DOHH2 (cell line): ENCODE data around the gene GINS2.

ENCODE experiments used
- H3F3A ChIP-seq: fragments of 200-600 bp; sonication (generic), shearing (Covaris generic); 2 replicates; pipeline ENCODE4 v1.6.0; 2016; ENCODE audit warnings: antibody characterized with exemption, mild to moderate bottlenecking; ENCODE audit not compliant: control insufficient read depth, insufficient read depth
- H3K27ac ChIP-seq: fragments of 200-600 bp; sonication (generic); 2 replicates; pipeline ENCODE4 v1.5.1; 2014; ENCODE audit warnings: low read depth, mild to moderate bottlenecking, low read length, moderate library complexity
- H3K27me3 ChIP-seq: fragments of 200-600 bp; sonication (generic); 2 replicates; pipeline ENCODE4 v1.6.1; 2014; ENCODE audit warnings: mild to moderate bottlenecking, low read length, mixed read lengths; ENCODE audit not compliant: control insufficient read depth
- H3K36me3 ChIP-seq: fragments of 200-600 bp; sonication (generic); 2 replicates; pipeline ENCODE4 v1.6.1; 2014; ENCODE audit warnings: mild to moderate bottlenecking, low read length, moderate library complexity, mixed read lengths; ENCODE audit not compliant: control insufficient read depth
- H3K4me1 ChIP-seq: fragments of 200-600 bp; sonication (generic); 2 replicates; pipeline ENCODE4 v1.6.1; 2014; ENCODE audit warnings: mild to moderate bottlenecking, low read length, mixed read lengths; ENCODE audit not compliant: control insufficient read depth
- H3K4me2 ChIP-seq: fragments of 200-600 bp; sonication (generic); 2 replicates; pipeline ENCODE4 v1.6.0; 2014; ENCODE audit warnings: mild to moderate bottlenecking, low read length, moderate library complexity
- H3K4me3 ChIP-seq: fragments of 200-600 bp; sonication (generic); 2 replicates; pipeline ENCODE4 v1.5.1; 2014; ENCODE audit warnings: mild to moderate bottlenecking, low read length, mixed read lengths
- H3K79me2 ChIP-seq: fragments of 200-600 bp; sonication (generic); 2 replicates; pipeline ENCODE4 v1.6.1; 2014; ENCODE audit warnings: mild to moderate bottlenecking, low read length, mixed read lengths; ENCODE audit not compliant: control insufficient read depth
- H3K9me2 ChIP-seq: fragments of 200-600 bp; sonication (generic); replicated peaks from 2 replicates; pipeline ENCODE4 v1.6.1; 2014; ENCODE audit warnings: mild to moderate bottlenecking, low read length, mixed read lengths; ENCODE audit not compliant: control insufficient read depth
- H3K9me3 ChIP-seq: fragments of 200-600 bp; sonication (generic); 2 replicates; pipeline ENCODE4 v1.6.1; 2014; ENCODE audit warnings: antibody characterized with exemption, low read length, mixed read lengths; ENCODE audit not compliant: control insufficient read depth, insufficient read depth
- H4K20me1 ChIP-seq: fragments of 200-600 bp; sonication (generic); 2 replicates; pipeline ENCODE4 v1.6.0; 2014; ENCODE audit warnings: low read depth, mild to moderate bottlenecking, antibody characterized with exemption, low read length, moderate library complexity; ENCODE audit not compliant: control insufficient read depth, insufficient read depth
- EZH2phosphoT487 ChIP-seq: fragments of 200-600 bp; sonication (generic); IDR thresholded peaks from 2 replicates; pipeline ENCODE4 v1.6.1; 2017; ENCODE audit warnings: borderline replicate concordance, mild to moderate bottlenecking, antibody characterized with exemption, low read length, moderate library complexity, mixed read lengths
- TF ChIP-seq, protein P1 (sequence below): fragments of 200-600 bp; sonication (generic); IDR thresholded peaks from one replicate; pipeline ENCODE4 v1.5.1; 2014; ENCODE audit warnings: antibody characterized with exemption, mild to moderate bottlenecking, low read depth, low read length; ENCODE audit not compliant: poor library complexity, severe bottlenecking

The GINS2 gene

DNA sequence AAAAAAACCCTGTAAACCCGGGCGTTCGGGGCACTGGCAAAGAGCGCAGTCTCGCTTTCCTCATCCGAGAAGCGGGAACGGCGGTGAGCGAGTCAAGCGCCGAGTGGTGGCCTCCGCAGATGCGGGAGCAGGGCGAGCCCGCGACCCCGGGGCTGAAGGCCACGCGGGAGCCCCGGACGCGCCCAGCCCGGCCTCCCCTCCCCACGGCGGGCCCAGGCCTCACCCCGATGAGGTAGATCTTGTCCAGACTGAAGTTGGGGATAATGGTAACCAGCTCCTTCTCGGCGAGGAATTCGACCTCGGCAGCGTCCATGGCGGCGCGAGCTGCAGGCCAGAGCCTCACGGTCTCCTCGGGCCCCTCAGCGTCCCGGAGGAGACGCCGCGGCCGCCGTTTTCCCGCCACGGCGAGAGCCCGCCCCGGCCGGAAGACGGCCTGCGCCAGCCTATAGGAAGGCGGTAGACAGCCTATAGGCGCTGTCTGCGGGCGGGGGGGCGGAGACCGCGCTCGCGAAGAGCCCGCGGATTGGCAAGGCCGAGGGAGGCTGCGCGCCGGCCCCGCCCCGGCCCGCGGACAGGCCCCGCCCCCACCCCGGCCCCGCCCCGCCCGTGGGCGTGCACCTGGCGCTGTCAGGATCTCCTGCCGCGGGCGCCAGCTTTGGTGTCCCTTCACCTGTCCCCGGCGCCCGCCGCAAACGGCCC, at the start of gene GINS2:
TSS of gene GINS2 (minus strand) at position 369 of the 699 bp plus-strand sequence. CDS start at position 313, 56 bp downstream.
- Histone ChIP-seq H3K9me2 (no peaks in the 10 kb centered on the region), H3K4me2 (peak within 1 kb of the TSS; percentile 93), H3K27ac (peak within 1 kb of the TSS; percentile 90), H4K20me1 (peaks cover 13% of the 10 kb centered on the region; the same call in 1 of the 2 replicates), H3K36me3 (peaks cover 45% of the 10 kb centered on the region), H3K4me3 (peak within 1 kb of the TSS; percentile 98), H3F3A (peaks cover 21% of the 10 kb centered on the region), H3K4me1 (peaks cover 44% of the 10 kb centered on the region), H3K27me3 (peaks cover 21% of the 10 kb centered on the region), H3K9me3 (no peaks in the 10 kb centered on the region), H3K79me2 (peaks cover 49% of the 10 kb centered on the region)
- TF ChIP-seq, protein P1, sequence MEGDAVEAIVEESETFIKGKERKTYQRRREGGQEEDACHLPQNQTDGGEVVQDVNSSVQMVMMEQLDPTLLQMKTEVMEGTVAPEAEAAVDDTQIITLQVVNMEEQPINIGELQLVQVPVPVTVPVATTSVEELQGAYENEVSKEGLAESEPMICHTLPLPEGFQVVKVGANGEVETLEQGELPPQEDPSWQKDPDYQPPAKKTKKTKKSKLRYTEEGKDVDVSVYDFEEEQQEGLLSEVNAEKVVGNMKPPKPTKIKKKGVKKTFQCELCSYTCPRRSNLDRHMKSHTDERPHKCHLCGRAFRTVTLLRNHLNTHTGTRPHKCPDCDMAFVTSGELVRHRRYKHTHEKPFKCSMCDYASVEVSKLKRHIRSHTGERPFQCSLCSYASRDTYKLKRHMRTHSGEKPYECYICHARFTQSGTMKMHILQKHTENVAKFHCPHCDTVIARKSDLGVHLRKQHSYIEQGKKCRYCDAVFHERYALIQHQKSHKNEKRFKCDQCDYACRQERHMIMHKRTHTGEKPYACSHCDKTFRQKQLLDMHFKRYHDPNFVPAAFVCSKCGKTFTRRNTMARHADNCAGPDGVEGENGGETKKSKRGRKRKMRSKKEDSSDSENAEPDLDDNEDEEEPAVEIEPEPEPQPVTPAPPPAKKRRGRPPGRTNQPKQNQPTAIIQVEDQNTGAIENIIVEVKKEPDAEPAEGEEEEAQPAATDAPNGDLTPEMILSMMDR: no peak
- TF ChIP-seq EZH2phosphoT487: no peak

DNA sequence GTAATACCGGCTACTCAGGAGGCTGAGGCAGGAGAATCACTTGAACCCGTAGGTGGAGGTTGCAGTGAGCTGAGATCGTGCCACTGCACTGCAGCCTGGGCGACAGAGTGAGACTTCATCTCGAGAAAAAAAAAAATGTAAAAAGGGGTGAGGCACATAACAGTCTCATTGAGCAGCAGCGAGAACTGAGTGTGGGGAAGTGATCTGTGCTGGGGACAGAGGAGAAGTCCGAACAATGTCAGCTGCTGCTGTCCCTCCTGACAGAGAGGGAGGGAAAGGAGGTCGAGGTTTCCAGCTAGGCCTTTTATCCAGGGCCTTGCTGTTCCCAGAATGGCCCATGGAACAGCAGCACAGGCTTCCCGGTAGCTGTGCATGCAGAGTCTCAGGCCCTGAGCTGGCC, 48.2 kb upstream of the GINS2 start:
- Histone ChIP-seq H3K9me3 (no peaks in the 10 kb centered on the region), H3K4me2 (no peak overlapping the region), H3F3A (no peaks in the 10 kb centered on the region), H3K36me3 (no peaks in the 10 kb centered on the region), H3K27me3 (peaks cover 50% of the 10 kb centered on the region), H3K9me2 (no peaks in the 10 kb centered on the region), H3K4me3 (no peak overlapping the region), H3K79me2 (no peaks in the 10 kb centered on the region), H3K27ac (no peak overlapping the region), H3K4me1 (peaks cover 16% of the 10 kb centered on the region), H4K20me1 (no peaks in the 10 kb centered on the region)
- no peak for TF ChIP-seq EZH2phosphoT487
- TF ChIP-seq, protein P1: no peak

DNA sequence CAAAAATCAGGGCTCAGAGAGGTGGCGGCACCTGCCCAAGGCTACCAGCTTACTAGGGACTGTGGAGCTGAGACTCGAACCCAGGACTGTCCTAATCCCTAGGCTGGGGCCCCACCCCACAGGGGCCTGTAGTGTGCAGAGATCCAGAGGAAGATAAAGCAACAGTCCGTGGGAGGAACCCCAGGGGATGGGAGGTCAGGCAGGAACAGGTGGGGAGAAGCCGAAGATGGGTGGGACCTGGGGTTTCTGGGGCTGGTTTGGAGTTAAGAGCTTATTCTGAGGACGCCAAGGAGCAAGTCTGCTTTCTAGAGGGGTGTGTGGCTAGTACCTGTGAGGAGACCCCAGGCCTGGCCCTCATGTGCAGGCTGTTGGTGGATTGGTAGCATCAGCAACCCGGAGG, 47.2 kb upstream of the GINS2 start:
- Histone ChIP-seq H3K4me3 (no peak overlapping the region), H4K20me1 (no peaks in the 10 kb centered on the region), H3K9me3 (no peaks in the 10 kb centered on the region), H3K79me2 (no peaks in the 10 kb centered on the region), H3F3A (no peaks in the 10 kb centered on the region), H3K4me1 (peaks cover 16% of the 10 kb centered on the region), H3K4me2 (no peak overlapping the region; the same call in 1 of the 2 replicates), H3K36me3 (no peaks in the 10 kb centered on the region), H3K9me2 (no peaks in the 10 kb centered on the region), H3K27me3 (peaks cover 44% of the 10 kb centered on the region), H3K27ac (no peak overlapping the region)
- TF ChIP-seq EZH2phosphoT487: no peak
- TF ChIP-seq, protein P1: no peak
